Astrocyte (in vitro differentiated cells and primary cell): Measurements from ENCODE around the gene KCNMB4. TPM values are rescaled to one million over a fixed set of nuclear protein-coding genes. Genes with fewer than 3 reads are reported as not detected.

Experiments
- DNase-seq: peaks from one replicate; pipeline ENCODE4 v3.0.0-alpha.2; 2010; ENCODE audit warnings: low read depth
- FAIRE-seq: peaks from 2 replicates; lab custom pipeline; 2011; peaks lifted over from hg19 to GRCh38; lab: Jason Lieb, UNC
- H2AFZ ChIP-seq: 2 replicates; pipeline ENCODE4 v1.6.0; 2012; ENCODE audit warnings: low read depth, low read length, inconsistent platforms
- H3K27ac ChIP-seq: 2 replicates; pipeline ENCODE4 v1.5.1; 2011; ENCODE audit warnings: low read depth, low read length, inconsistent platforms
- H3K27me3 ChIP-seq: 2 replicates; pipeline ENCODE4 v1.6.0; 2011; ENCODE audit warnings: low read length, inconsistent platforms; ENCODE audit not compliant: insufficient read depth
- H3K36me3 ChIP-seq: 2 replicates; pipeline ENCODE4 v1.5.1; 2011; ENCODE audit warnings: low read length, inconsistent platforms; ENCODE audit not compliant: insufficient read depth
- H3K4me1 ChIP-seq: 2 replicates; pipeline ENCODE4 v1.5.1; 2011; ENCODE audit warnings: low read length, inconsistent platforms; ENCODE audit not compliant: insufficient read depth
- H3K4me2 ChIP-seq: 2 replicates; pipeline ENCODE4 v1.6.0; 2012; ENCODE audit warnings: low read length, inconsistent platforms
- H3K4me3 ChIP-seq: 2 replicates; pipeline ENCODE4 v1.5.1; 2011; ENCODE audit warnings: low read depth, mild to moderate bottlenecking, low read length, inconsistent platforms; ENCODE audit not compliant: insufficient read depth
- H3K79me2 ChIP-seq: 2 replicates; pipeline ENCODE4 v1.6.0; 2012; ENCODE audit warnings: mild to moderate bottlenecking, low read length, inconsistent platforms; ENCODE audit not compliant: insufficient read depth
- H3K9ac ChIP-seq: 2 replicates; pipeline ENCODE4 v1.6.0; 2012; ENCODE audit warnings: mild to moderate bottlenecking, low read length, inconsistent platforms
- H3K9me3 ChIP-seq: 2 replicates; pipeline ENCODE4 v1.5.1; 2012; ENCODE audit warnings: low read depth, mild to moderate bottlenecking, low read length, inconsistent platforms; ENCODE audit not compliant: insufficient read depth
- H4K20me1 ChIP-seq: 2 replicates; pipeline ENCODE4 v1.6.0; 2012; ENCODE audit warnings: low read length, inconsistent platforms; ENCODE audit not compliant: insufficient read depth
- H3K27ac Mint-ChIP-seq: one replicate; pipeline ENCODE4 v1.8.0; 2021; ENCODE audit warnings: mild to moderate bottlenecking, mixed read lengths; ENCODE audit not compliant: unreplicated experiment
- H3K27me3 Mint-ChIP-seq: one replicate; pipeline ENCODE4 v1.8.0; 2021; ENCODE audit warnings: low read depth, mixed read lengths; ENCODE audit not compliant: unreplicated experiment
- H3K36me3 Mint-ChIP-seq: one replicate; pipeline ENCODE4 v1.8.0; 2021; ENCODE audit warnings: low read depth, mixed read lengths; ENCODE audit not compliant: unreplicated experiment
- H3K4me1 Mint-ChIP-seq: one replicate; pipeline ENCODE4 v1.8.0; 2021; ENCODE audit warnings: low read depth, mixed read lengths; ENCODE audit not compliant: unreplicated experiment
- H3K4me3 Mint-ChIP-seq: one replicate; pipeline ENCODE4 v1.8.0; 2021; ENCODE audit warnings: mild to moderate bottlenecking, moderate library complexity, mixed read lengths; ENCODE audit not compliant: unreplicated experiment
- H3K9me3 Mint-ChIP-seq: one replicate; pipeline ENCODE4 v1.8.0; 2021; ENCODE audit warnings: mild to moderate bottlenecking, mixed read lengths; ENCODE audit not compliant: unreplicated experiment
- EZH2 ChIP-seq: IDR thresholded peaks from 2 replicates; pipeline ENCODE4 v1.6.1; 2012; ENCODE audit warnings: mild to moderate bottlenecking, low read length, inconsistent platforms; ENCODE audit not compliant: insufficient read depth
- total RNA-seq: library from RNA; stranded (reverse); gene quantifications from 2 replicates; pipeline ENCODE4 v1.2.1, GENCODE V29; 2021
- TF ChIP-seq, protein P1 (sequence below): IDR thresholded peaks from 2 replicates; pipeline ENCODE4 v1.5.1; 2011; ENCODE audit warnings: low read depth, mild to moderate bottlenecking, inconsistent platforms, low read length, moderate library complexity; ENCODE audit not compliant: insufficient read depth

The KCNMB4 gene
- total RNA-seq, 1 donor from 2014 or later: 8.3 TPM

DNA sequence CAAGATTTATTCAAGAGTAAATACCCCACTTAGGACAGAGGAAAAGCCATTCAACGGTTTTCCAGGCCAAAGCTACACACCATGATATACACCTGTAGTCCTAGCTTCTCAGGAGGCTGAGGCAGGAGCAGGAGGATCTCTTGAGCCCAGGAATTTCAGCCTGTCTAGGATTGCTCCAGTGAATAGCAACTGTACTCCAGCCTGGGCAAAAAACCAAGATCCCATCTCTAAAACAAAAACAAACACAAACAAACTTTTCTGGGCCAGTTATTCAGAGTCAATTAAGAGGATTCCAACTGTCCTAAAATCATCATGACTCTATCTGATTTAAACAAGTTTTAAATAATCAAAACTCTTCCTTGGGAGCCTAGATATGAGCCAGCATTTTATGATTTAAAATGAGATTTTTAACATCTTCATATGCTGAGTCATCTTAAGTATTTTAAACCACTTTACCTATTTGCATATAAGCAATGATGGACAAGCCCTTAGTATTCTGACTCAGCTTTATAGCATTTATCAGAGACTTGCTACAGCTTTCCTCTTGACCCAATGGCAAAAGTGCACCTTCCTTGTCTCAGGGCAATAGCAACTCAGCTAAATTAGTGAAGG lies 77.1 kb downstream of the KCNMB4 start:
- no peak for TF ChIP-seq EZH2
- TF ChIP-seq, protein P1, sequence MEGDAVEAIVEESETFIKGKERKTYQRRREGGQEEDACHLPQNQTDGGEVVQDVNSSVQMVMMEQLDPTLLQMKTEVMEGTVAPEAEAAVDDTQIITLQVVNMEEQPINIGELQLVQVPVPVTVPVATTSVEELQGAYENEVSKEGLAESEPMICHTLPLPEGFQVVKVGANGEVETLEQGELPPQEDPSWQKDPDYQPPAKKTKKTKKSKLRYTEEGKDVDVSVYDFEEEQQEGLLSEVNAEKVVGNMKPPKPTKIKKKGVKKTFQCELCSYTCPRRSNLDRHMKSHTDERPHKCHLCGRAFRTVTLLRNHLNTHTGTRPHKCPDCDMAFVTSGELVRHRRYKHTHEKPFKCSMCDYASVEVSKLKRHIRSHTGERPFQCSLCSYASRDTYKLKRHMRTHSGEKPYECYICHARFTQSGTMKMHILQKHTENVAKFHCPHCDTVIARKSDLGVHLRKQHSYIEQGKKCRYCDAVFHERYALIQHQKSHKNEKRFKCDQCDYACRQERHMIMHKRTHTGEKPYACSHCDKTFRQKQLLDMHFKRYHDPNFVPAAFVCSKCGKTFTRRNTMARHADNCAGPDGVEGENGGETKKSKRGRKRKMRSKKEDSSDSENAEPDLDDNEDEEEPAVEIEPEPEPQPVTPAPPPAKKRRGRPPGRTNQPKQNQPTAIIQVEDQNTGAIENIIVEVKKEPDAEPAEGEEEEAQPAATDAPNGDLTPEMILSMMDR: no peak
- H3K27ac Mint-ChIP-seq: no peak overlapping the region
- no peaks in the 10 kb centered on the region for H3K36me3 Mint-ChIP-seq
- no peaks in the 10 kb centered on the region for H3K27me3 ChIP-seq
- peaks cover 1% of the 10 kb centered on the region for H3K9me3 Mint-ChIP-seq
- H3K4me3 Mint-ChIP-seq: no peak overlapping the region
- no peak overlapping the region for H3K9ac ChIP-seq
- no peak overlapping the region for H3K4me2 ChIP-seq
- no peaks in the 10 kb centered on the region for H3K9me3 ChIP-seq
- H3K4me1 ChIP-seq: no peaks in the 10 kb centered on the region
- no peak overlapping the region for H2AFZ ChIP-seq
- H3K36me3 ChIP-seq: no peaks in the 10 kb centered on the region
- FAIRE-seq: no peak
- H3K4me3 ChIP-seq: no peak overlapping the region
- H4K20me1 ChIP-seq: no peaks in the 10 kb centered on the region
- no peak overlapping the region for H3K27ac ChIP-seq
- H3K27me3 Mint-ChIP-seq: no peaks in the 10 kb centered on the region
- no peaks in the 10 kb centered on the region for H3K79me2 ChIP-seq
- H3K4me1 Mint-ChIP-seq: peaks cover 13% of the 10 kb centered on the region
- DNase-seq: peak; percentile 47

DNA sequence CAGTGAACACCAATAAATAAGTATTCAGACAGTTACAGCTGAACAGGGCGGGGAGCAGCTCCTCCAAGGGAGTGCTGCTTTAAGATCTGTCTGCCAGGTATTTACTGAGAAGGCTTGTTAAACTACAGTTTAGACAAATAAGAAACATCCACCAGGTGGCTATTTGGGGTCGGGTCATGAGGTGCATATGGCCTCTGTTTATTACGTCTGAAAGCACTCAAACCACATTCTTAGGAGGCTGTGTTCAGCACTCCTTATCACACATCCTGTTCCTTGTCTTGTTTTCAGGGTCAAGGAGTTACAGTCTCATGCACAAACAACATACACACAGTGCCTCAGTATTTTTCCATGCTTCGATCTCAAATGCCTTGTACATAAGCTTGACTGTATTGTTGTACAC lies 78.8 kb downstream of the KCNMB4 start:
- FAIRE-seq (no peak), DNase-seq (no peak)
- Mint-ChIP-seq H3K36me3 (peaks cover 1% of the 10 kb centered on the region), H3K4me3 (no peak overlapping the region), H3K27ac (no peak overlapping the region), H3K27me3 (no peaks in the 10 kb centered on the region), H3K4me1 (peaks cover 13% of the 10 kb centered on the region), H3K9me3 (peaks cover 6% of the 10 kb centered on the region)
- Histone ChIP-seq H3K4me1 (no peaks in the 10 kb centered on the region), H3K36me3 (no peaks in the 10 kb centered on the region), H2AFZ (no peak overlapping the region), H3K9me3 (no peaks in the 10 kb centered on the region), H3K79me2 (no peaks in the 10 kb centered on the region), H3K4me3 (no peak overlapping the region), H3K4me2 (no peak overlapping the region), H4K20me1 (no peaks in the 10 kb centered on the region), H3K9ac (no peak overlapping the region), H3K27me3 (no peaks in the 10 kb centered on the region), H3K27ac (no peak overlapping the region)
- no peak for TF ChIP-seq EZH2
- TF ChIP-seq, protein P1: no peak

DNA sequence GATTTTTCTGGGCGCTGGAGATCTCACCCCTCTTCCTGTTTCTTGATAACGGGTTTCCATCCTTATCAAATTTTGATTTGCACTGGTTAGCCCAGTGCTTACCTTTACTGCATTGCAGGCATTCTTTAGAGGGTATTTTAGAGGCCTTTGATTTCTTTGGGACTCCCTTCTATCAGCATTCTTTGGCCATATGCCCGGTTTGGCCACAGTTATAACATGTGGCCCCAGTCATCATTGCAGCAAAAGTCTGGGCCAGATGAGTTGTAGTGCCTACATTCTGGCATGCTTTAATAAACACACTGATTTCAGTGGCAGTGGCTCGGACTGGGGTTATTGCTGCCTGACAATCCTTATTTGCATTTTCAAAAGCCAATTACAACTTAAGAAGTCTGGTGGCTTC lies 82.3 kb downstream of the KCNMB4 start:
- no peak for FAIRE-seq
- H3K27ac Mint-ChIP-seq: no peak overlapping the region

More for the DNA sequence above, 82.3 kb downstream of the KCNMB4 start:
- Mint-ChIP-seq H3K4me3 (no peak overlapping the region), H3K36me3 (peaks cover 3% of the 10 kb centered on the region), H3K27me3 (no peaks in the 10 kb centered on the region), H3K4me1 (peaks cover 9% of the 10 kb centered on the region), H3K9me3 (peaks cover 14% of the 10 kb centered on the region)
- H3K36me3 ChIP-seq: no peaks in the 10 kb centered on the region
- no peak overlapping the region for H2AFZ ChIP-seq
- no peaks in the 10 kb centered on the region for H3K9me3 ChIP-seq
- DNase-seq: peak; percentile 24
- H3K4me3 ChIP-seq: no peak overlapping the region
- no peak for TF ChIP-seq EZH2
- TF ChIP-seq, protein P1: no peak
- H3K4me1 ChIP-seq: no peaks in the 10 kb centered on the region
- no peak overlapping the region for H3K27ac ChIP-seq
- no peaks in the 10 kb centered on the region for H4K20me1 ChIP-seq
- H3K27me3 ChIP-seq: no peaks in the 10 kb centered on the region
- H3K9ac ChIP-seq: no peak overlapping the region
- no peak overlapping the region for H3K4me2 ChIP-seq
- no peaks in the 10 kb centered on the region for H3K79me2 ChIP-seq
